Non-pigmented ciliary epithelial cell (primary cell): Measurements from ENCODE around the gene PIK3C3.
"Not testable (repeated sequence)": the region's sequence is repeated elsewhere in the genome, so short reads cannot be mapped to it uniquely, and the experiment has no call there.

ENCODE experiments used
- DNase-seq: peaks from one replicate; pipeline ENCODE4 v3.0.0-alpha.2; 2010; ENCODE audit warnings: low read depth

Gene PIK3C3

GRCh38 chr18:42072407-42072806, 117.4 kb downstream of the PIK3C3 start:
- no peak for DNase-seq

GRCh38 chr18:42074704-42075103, 119.7 kb downstream of the PIK3C3 start:
- no peak for DNase-seq

DNA sequence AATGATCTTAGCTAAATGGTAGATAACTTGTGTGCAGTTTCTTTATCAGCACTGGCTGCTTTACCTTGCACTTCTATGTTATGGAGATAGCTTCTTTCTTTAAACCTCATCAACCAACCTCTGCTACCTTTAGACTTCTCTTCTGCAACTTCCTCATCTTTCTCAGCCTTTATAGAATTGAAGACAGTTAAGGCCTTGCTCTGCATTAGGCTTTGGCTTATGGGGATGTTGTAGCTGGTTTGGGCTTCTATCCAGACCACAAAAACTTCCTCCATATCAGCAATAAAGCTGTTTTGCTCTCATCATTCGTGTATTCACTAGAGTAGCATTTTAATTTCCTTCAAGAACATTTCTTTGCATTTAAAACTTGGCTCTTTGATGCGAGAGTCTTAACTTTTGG, 123.7 kb downstream of the PIK3C3 start:
- DNase-seq: peak; percentile 26

DNA sequence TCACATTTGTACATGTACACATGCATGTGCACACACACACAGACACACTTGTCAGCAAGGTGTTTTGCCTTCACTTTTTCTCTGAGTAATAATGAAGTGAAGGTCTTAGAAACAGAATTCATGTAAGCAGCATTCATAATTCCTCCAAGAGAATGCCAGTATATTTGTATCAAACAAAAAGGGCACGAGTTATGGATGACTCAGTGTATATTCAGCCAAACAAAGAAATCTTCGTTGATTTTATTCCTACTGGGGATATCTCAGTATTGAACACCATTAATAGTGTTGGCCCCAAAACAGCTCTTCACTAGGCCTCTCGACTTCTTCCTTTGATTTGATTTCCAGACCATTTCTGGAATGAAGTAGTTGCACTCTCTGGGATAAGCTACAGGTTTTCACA, 125.3 kb downstream of the PIK3C3 start:
- no peak for DNase-seq

DNA sequence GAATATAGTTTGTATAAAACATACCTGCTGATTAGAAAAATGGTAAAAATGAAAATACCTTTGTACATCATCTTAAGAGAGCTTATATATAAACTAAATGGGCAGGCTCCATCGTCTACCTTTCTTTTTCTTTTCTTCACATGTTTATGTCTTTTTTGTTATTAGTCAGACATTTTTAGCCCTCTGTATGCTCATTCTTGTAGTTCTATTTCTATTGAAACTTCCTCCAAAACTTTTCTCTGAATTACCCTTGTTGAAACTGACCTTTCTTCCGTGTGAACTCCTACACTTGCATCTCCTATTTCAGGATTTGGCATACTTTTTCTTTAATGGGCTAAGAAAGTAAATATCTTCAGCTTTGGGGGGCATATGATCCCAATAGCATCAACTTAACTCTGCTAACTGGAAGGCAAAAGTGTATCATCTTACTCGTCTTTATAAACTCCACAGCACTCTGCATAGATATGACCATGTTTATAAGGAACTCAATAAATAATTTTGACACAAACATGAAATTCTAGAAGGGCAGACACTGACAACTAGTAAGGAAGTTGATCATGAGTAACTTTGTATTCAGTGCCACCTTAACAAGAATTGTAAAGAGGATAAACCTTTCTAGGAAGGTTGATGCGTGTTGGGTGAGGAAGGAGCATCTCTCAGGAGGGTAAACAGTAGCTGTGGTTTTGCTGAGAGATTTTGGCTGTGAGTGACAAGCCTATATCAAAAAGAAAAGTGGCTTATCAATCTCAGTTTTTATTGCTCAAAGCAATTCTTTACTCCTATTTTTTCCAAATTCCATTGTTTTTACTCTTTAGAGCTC, 127.6 kb downstream of the PIK3C3 start:
- DNase-seq: no peak

GRCh38 chr18:42086288-42086687, 131.3 kb downstream of the PIK3C3 start:
- DNase-seq: peak; percentile 20

GRCh38 chr18:42087235-42087634, 132.2 kb downstream of the PIK3C3 start:
- DNase-seq: no peak

GRCh38 chr18:42087876-42088275, 132.8 kb downstream of the PIK3C3 start:
- DNase-seq: no peak

DNA sequence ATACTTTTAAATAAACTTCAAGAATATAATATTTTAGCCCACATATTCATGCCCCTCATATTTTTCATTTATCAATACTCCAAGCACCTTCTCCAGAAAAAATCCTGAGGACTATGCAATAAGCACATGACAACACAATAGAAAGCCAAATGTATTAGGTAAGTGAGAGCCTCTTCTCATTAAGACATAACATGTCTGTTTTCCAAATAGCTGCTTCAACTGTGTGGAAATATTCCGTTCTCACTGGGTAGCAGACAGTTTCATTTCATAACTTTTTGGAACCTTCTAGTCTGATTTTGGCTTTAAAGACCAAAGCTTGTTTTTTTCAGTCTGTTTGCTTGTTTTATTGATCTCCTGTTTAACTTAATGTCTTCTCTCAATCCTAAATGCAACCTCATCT, 137.8 kb downstream of the PIK3C3 start:
- DNase-seq: no peak

GRCh38 chr18:42094875-42095274, 139.8 kb downstream of the PIK3C3 start:
- DNase-seq: no peak

- no peak for DNase-seq
Observed at GRCh38 chr18:42095732-42096377, 140.8 kb downstream of the PIK3C3 start.

DNA sequence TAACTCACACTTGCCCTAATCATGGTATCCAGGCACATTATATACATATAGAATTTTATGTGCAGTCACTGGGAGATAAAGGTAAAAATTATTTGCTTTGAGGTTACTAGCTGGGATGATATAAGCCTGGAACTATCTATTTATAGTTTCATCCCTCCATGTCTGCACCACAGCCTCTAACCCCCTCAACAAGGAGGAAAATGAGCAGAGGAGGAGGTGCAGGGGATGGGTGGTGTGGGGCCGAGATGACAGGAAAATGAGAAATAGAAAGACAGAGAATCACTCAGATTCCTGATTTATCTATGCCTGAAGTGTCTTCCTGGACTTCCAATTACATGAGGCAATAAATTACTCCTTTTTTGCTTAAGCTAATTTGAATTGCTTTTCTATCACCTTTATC, 145.2 kb downstream of the PIK3C3 start:
- no peak for DNase-seq

- no peak for DNase-seq
Observed at GRCh38 chr18:42100911-42101310, 145.9 kb downstream of the PIK3C3 start.

- no peak for DNase-seq
Observed at GRCh38 chr18:42105394-42105793, 150.4 kb downstream of the PIK3C3 start.

- no peak for DNase-seq
Observed at GRCh38 chr18:42106784-42107183, 151.8 kb downstream of the PIK3C3 start.

DNA sequence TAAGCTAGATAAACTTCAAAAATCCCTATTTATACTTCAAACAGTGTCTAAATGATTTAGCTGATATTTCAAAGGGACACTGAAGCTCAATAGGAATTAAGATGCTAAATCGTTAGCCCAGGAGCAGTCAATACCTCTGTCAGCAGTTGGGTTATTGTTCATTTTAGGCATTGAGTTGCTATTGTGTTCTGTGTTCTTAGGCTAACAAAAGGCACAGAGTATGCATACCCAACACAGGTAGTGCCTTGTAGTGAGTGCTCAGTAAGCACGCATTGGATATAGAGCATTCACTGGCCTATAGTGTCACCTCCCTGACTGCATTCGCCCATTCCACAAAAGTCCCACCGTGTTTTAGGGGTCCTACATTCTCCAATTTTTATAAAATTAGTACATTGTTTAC, 152.3 kb downstream of the PIK3C3 start:
- no peak for DNase-seq

GRCh38 chr18:42107691-42108450, 152.8 kb downstream of the PIK3C3 start:
- no peak for DNase-seq

DNA sequence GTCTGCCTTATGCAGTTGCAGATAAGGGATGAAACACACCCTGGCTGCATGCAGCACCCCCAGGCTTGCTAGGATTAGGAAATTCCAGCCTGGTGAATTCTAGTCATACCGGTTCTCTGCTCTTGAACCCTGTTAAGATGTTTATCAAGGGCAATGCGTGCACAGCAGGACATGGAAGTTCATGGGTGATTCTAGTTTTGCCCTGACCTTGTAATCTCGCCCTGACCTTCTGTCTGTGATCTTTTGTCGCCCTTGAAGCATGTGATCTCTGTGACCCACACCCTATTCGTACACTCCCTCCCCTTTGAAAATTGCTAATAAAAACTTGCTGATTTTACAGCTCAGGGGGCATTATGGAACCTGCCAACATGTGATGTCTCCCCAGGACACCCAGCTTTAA, 157.1 kb downstream of the PIK3C3 start:
- not testable (repeated sequence) for DNase-seq

DNA sequence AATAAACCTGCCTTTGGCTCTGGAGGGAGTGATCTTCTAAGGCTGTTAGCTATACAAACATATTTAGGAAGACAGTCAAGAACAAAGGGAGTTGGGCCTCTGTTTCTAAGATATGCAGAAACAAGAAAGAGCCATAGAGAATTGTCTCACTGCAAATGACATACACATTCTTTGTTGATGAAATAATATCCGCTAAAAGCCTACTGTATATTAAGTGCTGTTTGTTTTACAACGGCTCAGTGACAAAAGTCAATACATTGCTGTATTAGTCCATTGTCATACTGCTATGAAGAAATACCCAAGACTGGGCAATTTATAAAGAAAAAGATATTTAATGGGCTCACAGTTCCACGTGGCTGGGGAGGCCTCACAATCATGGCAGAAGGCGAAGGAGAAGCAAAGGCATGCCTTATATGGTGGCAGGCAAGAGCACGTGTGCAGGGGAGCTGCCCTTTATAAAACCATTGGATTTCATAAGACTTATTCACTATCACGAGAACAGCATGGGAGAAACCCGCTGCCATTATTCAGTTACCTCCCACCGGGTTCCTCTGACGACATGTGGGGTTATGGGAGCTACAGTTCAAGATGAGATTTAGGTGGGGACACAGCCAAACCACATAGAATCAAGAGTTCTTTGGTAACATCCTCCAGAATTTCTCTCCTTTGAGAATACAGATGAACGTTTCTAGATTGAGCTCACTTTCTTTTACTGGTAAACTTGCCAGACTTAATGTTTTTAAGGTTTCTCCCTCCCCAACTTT, 157.8 kb downstream of the PIK3C3 start:
- DNase-seq: no peak

DNA sequence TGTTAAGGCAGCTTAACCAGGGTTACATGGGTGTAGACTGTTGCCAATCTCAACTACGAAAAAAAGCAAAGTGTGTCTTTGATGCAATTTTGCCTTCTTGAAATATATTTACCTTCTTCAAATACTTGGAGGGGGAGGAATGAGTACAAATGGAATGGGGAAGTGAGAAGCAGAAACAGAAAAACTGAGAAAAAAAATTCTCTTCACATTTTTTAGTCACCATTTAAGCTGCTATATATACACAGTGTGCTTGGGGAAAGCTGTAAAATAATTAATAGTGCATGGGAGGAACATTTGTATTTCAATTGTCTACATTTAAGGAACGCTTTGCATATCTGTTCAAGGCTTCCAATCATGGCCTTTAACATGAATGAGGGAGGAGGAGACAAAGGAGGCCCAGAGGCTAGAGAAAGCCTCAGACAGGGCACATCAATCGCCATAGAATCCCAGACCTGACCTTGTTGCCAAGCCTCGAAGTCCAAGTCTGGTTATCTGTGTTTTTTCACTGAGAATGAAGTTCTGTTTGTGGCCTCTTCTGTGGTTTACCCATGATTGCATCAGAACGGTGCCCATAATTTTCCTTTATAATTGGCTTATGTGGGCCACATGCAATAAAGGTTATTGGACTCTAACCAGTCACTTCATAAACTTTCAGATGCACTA, 158.6 kb downstream of the PIK3C3 start:
- DNase-seq: peak; percentile 10

DNA sequence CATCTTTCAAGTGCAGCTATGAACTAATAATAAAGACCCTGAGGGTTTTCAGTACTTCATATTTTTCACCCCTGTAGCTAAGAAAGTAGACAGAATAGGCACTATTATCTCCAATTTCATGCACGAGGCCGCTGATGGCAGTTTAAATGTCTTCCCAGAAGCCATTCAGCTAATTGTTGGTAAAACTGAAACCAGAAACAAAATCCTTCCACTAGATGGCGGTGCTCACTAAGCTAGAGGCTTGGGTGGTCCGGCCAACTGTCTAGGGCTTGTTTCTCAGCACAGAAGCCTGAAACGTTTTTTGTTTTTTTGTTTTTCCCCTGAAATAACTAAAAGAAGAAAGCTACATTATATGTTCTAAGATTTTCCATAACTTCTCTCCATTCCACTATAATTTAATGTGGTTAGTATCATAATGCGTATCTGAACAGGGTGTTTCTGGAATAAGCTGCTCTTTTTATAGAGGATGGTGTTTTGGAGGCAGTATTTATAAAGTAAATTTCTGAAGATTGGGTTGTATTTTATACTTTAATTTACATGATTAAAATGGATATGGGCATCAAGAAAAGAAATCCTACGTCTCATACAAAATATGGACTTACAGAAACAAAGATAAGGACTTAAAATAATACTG, 159.4 kb downstream of the PIK3C3 start:
- peak; percentile 42 for DNase-seq
